ENCODE data around the gene SORCS2. TPM values are rescaled to one million over a fixed set of nuclear protein-coding genes. Genes with fewer than 3 reads are reported as not detected.

Gene SORCS2
- total and polyA plus RNA-seq, 12 donors: 0.25 to 5.4 (median 2.2) TPM

DNA sequence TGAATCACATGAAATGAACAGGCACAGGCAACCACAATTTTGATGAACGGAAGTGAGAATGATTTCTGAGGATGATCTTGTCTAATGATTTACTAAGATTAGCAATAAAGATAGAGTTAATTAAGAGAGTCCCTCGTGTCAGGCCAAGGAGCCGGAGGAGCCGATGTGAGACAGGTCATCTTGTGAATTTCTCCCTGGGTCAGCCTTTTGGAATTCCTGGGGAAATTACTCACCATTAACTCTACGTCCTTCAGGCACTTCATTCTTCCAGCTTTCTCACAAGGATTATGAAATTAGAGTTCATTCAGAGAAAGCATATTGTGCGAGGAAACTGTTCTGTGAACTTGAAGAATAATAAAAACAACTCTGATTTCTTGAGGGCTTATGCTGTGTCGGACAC lies 155.6 kb downstream of the SORCS2 start:
- no peak for ATAC-seq
- DNase-seq: no peak
- Histone ChIP-seq H3K9me3 (peaks cover 0 to 26% (median 14%) of the 10 kb centered on the region in 11 donors), H3K4me1 (no peaks in the 10 kb centered on the region), H3K27me3 (no peaks in the 10 kb centered on the region), H3K27ac (no peak overlapping the region), H3K36me3 (no peaks in the 10 kb centered on the region), H3K4me3 (no peak overlapping the region)
- intact Hi-C loops (cut with DNase I): no loop called here
- WGBS, 2 donors: 80 to 85% methylated on average over 7 of the region's 7 CpGs
- TF ChIP-seq, protein P1, sequence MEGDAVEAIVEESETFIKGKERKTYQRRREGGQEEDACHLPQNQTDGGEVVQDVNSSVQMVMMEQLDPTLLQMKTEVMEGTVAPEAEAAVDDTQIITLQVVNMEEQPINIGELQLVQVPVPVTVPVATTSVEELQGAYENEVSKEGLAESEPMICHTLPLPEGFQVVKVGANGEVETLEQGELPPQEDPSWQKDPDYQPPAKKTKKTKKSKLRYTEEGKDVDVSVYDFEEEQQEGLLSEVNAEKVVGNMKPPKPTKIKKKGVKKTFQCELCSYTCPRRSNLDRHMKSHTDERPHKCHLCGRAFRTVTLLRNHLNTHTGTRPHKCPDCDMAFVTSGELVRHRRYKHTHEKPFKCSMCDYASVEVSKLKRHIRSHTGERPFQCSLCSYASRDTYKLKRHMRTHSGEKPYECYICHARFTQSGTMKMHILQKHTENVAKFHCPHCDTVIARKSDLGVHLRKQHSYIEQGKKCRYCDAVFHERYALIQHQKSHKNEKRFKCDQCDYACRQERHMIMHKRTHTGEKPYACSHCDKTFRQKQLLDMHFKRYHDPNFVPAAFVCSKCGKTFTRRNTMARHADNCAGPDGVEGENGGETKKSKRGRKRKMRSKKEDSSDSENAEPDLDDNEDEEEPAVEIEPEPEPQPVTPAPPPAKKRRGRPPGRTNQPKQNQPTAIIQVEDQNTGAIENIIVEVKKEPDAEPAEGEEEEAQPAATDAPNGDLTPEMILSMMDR (IDR thresholded peaks at IDR 0.05): no peak

DNA sequence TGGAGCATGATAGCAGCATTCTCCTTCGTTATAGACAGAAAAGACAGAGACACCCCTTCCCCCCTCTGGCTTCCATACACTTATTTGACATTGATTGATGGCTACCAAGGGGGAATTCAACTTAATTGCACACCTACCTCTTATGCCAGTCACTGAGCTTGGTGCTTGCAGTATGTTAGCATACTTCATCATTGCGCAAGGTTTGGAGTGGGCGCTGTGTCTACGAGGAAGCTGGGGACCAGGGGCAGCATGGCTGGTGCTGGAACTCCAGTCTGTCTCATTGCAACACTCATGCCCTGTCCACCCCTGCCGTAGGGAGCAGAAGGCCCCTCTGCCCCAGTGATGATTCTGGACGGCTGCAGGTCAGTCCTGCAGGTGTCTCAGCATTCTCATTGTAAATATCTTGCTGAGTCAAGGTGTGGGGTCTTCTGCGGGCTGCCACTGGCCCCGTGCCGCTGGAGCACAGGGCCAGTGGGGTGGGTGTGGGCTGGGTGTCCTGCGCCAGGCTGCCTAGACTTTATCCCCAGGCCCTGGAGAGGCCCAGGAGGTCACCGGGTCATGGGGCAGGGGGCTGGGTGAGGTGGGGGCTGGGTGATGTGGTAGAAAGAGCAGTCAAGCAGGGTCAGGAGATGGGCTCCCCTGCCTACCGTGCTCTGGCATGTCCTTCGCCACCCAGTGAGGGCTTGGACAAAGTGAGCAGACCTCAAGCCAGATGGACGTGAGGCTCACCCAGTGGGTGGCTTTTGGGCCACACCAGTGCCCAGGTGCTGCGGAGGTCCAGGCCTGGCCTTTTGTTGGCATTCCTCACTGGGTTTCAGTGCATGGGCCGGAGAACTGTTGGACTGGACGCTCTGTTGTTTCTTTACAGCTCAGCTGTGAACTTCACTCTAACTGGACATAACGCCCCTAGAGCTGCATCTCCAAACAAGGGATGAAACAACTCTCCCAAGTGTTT lies 156.9 kb downstream of the SORCS2 start:
- no peaks in the 10 kb centered on the region for H3K4me1 ChIP-seq
- H3K9me3 ChIP-seq: peaks cover 0 to 26% (median 14%) of the 10 kb centered on the region in 11 donors
- TF ChIP-seq, protein P1 (IDR thresholded peaks at IDR 0.05): no peak
- WGBS, 2 donors: 88 to 90% methylated on average over 18 of the region's 18 CpGs
- DNase-seq (no peak), ATAC-seq (no peak)
- H3K4me3 ChIP-seq: no peak overlapping the region
- no peaks in the 10 kb centered on the region for H3K36me3 ChIP-seq
- no peak overlapping the region for H3K27ac ChIP-seq
- no peaks in the 10 kb centered on the region for H3K27me3 ChIP-seq
- intact Hi-C loops (cut with DNase I): no loop called here

DNA sequence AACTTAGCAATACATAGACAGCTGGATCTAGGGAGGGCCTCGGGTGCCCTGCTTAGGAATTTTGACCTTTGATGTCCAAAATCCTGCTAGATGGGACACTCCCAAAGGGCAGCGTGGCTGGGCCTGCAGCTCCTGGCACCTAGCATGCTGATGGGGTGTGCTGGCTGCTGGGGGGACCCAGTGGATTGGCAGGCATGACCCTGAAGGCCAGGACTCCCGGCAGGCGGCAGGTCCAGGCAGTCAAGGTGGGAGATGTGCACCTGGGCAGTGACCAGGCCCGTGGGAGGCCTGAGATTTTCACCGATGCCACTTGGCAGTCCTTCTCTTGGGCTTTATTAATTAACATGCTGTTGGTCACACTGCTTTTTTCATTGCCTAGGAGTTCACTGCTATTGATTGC lies 158.1 kb downstream of the SORCS2 start:
- intact Hi-C loops (cut with DNase I): no loop called here
- Histone ChIP-seq H3K9me3 (peaks cover 0 to 23% (median 14%) of the 10 kb centered on the region in 11 donors), H3K4me3 (no peak overlapping the region), H3K36me3 (no peaks in the 10 kb centered on the region), H3K27ac (no peak overlapping the region), H3K4me1 (no peaks in the 10 kb centered on the region), H3K27me3 (no peaks in the 10 kb centered on the region)
- WGBS, 2 donors: 81 to 83% methylated on average over 6 of the region's 6 CpGs
- DNase-seq (no peak), ATAC-seq (no peak)
- TF ChIP-seq, protein P1 (IDR thresholded peaks at IDR 0.05): no peak

DNA sequence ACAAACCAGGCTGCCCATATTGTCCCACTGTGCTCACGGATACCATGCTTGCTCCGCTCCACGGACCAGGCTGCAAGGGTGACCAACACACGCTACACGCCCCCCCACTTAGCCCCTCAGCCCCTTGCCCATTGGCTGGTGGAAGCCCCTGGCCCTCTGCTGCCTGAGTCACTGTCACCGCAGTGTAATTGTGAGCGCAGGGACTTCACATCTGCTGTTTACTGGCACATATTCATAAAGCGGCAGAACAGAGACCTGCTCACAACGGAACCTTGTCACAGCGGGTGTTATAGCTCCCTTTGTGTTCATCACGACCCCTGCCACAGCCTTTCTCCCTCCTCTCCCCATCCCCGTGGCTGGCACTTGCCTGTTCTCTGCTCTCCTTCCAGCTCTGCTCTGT lies 158.7 kb downstream of the SORCS2 start:
- DNase-seq: no peak
- TF ChIP-seq, protein P1 (IDR thresholded peaks at IDR 0.05): no peak
- Histone ChIP-seq H3K4me1 (no peaks in the 10 kb centered on the region), H3K4me3 (no peak overlapping the region), H3K36me3 (no peaks in the 10 kb centered on the region), H3K27ac (no peak overlapping the region), H3K9me3 (peaks cover 0 to 17% (median 12%) of the 10 kb centered on the region in 11 donors), H3K27me3 (no peaks in the 10 kb centered on the region)
- WGBS, 2 donors: 80 to 86% methylated on average over 12 of the region's 12 CpGs
- intact Hi-C loops (cut with DNase I): no loop called here
- no peak for ATAC-seq
